ENCODE data around the gene GTF2A1L. TPM values are rescaled to one million over a fixed set of nuclear protein-coding genes. Genes with fewer than 3 reads are reported as not detected.

The GTF2A1L gene
- total RNA-seq, 2 experiments from 2014 or later: not detected

GRCh38 chr2:48719480-48720177, 102.0 kb downstream of the GTF2A1L start:
- POLR2A ChIA-PET: no interaction called here
- no peak overlapping the region for H3K27ac Mint-ChIP-seq
- H3K4me1 Mint-ChIP-seq: no peaks in the 10 kb centered on the region
- no peaks in the 10 kb centered on the region for H3K27me3 Mint-ChIP-seq
- H3K9me3 Mint-ChIP-seq: no peaks in the 10 kb centered on the region
- no peak overlapping the region for H3K4me3 Mint-ChIP-seq
- ATAC-seq (ENCODE audit: low read depth) (no peak), DNase-seq (no peak)
- H3K36me3 Mint-ChIP-seq: no peaks in the 10 kb centered on the region

DNA sequence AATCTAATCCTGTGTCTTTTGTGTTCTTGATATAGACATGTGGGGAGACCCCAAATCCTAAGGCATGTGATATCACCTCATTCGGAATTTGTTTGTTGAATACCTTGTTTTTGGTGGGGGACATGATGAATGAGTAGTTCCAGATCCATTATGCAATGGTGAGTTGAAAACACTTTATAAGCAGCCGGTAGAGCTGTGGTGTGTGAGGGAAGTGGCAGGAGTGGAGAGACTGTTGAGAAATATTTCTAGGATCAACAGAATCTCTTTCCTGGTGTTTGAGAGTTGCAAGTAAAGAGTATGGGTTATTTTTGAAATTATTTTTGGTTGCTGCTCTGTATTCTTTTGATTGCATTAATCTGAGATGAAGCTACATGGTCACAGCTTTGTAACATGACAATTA, 103.5 kb downstream of the GTF2A1L start:
- Mint-ChIP-seq H3K27me3 (no peaks in the 10 kb centered on the region), H3K4me3 (no peak overlapping the region), H3K27ac (no peak overlapping the region), H3K9me3 (no peaks in the 10 kb centered on the region), H3K36me3 (no peaks in the 10 kb centered on the region), H3K4me1 (no peaks in the 10 kb centered on the region)
- ATAC-seq (ENCODE audit: low read depth) (no peak), DNase-seq (no peak)
- POLR2A ChIA-PET: no interaction called here

DNA sequence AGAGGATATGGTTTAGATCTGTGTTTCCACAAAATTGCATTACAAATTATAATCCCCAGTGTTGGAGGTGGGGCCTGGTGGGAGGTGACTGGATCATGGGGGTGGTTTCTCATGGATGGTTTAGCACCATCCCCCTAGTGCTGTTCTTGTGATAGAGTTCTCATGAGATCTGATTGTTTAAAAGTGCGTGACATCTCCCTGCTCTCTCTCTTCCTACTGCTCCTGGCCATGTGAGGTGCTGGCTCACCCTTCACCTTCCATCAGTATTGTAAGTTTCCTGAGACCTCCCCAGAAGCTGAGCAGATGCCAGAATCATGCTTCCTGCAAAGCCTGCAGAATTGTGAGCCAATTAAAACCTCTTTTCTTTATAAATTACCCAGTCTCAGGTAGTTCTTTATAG, 104.7 kb downstream of the GTF2A1L start:
- H3K4me1 Mint-ChIP-seq: no peaks in the 10 kb centered on the region
- no peak for DNase-seq
- H3K36me3 Mint-ChIP-seq: no peaks in the 10 kb centered on the region
- ATAC-seq (ENCODE audit: low read depth): no peak
- H3K27ac Mint-ChIP-seq: no peak overlapping the region
- H3K4me3 Mint-ChIP-seq: no peak overlapping the region
- H3K27me3 Mint-ChIP-seq: no peaks in the 10 kb centered on the region
- POLR2A ChIA-PET: no interaction called here
- H3K9me3 Mint-ChIP-seq: no peaks in the 10 kb centered on the region

DNA sequence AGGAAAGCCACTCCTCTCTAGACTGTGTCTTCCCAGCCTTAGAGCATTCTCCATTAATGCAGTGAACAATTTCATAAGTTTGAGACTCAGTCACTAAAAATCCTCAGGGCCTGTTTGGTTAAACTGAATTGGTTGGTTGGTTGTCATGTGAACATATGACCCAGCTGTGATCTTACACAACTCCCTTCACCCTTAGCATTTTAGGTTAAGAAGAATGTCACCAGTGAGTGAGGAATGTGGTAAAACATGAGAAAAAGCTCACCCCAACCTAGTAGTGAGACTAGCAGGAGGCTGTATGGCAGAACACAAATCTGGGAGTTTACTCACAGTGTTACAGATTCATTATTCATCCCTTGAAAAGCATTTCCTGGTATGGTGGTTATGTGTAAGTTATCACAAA, 105.5 kb downstream of the GTF2A1L start:
- Mint-ChIP-seq H3K4me1 (no peaks in the 10 kb centered on the region), H3K4me3 (no peak overlapping the region), H3K36me3 (no peaks in the 10 kb centered on the region), H3K9me3 (no peaks in the 10 kb centered on the region), H3K27me3 (no peaks in the 10 kb centered on the region), H3K27ac (no peak overlapping the region)
- ATAC-seq (ENCODE audit: low read depth) (no peak), DNase-seq (no peak)
- POLR2A ChIA-PET: no interaction called here

DNA sequence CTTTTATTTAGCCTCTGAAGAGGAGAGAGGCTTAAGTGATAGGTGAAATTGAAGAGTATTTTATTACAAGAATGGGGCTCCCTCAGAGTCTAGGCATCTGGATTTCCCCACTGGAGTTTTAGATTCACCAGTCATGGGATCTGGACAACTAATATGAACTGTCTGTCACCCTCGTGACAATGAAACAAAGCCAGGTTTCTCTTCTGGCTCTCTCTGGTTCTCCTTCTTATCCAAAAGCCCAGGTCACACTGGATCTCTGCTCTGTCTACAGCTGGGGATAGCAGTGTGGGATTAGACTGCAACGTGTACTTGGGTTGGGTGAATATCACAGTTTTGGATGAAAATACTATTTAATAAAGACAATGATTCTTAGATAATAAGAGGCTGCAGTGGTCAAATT, 106.6 kb downstream of the GTF2A1L start:
- DNase-seq (no peak), ATAC-seq (ENCODE audit: low read depth) (no peak)
- no peaks in the 10 kb centered on the region for H3K36me3 Mint-ChIP-seq
- no peaks in the 10 kb centered on the region for H3K4me1 Mint-ChIP-seq
- no peaks in the 10 kb centered on the region for H3K27me3 Mint-ChIP-seq
- no peak overlapping the region for H3K27ac Mint-ChIP-seq
- H3K9me3 Mint-ChIP-seq: no peaks in the 10 kb centered on the region
- POLR2A ChIA-PET: no interaction called here
- no peak overlapping the region for H3K4me3 Mint-ChIP-seq

DNA sequence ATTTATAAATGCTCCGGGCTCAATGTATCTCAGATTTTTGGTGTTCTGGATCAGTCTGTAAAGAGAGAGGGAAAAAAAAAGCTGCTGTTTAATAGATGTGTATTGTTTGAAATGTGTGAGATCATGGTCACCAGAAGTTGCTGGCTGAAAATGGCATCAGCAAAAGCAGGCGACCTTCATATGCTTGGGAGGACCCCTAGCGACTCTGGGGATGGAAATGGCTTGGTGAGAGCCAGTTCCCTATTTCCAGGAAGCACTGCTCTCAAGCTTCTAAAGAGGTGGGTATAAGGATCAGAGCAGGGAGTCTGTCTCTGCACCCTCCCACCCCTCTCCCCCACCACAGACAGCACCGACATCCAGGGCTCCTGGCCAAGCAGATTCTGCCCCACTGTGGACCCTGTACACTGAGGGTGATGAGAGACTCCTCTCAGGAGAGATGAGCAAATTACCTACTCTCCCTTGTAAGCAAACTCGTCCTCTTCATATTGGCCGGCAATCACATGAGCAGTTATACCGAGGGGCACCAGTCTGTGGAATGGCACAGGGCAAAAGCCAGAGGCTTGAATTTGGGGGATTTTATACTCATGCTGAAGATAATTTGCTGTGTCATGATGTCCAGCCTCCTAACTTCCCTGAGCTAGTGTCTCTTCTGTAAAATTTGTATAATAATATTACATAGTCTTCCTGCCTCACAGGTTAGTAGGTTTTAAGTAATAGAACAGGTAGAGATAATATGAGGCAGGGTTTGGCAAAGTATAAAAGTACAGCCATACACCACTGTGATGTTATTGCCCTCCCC, 108.2 kb downstream of the GTF2A1L start:
- POLR2A ChIA-PET: no interaction called here
- DNase-seq (no peak), ATAC-seq (ENCODE audit: low read depth) (no peak)
- Mint-ChIP-seq H3K4me1 (no peaks in the 10 kb centered on the region), H3K36me3 (no peaks in the 10 kb centered on the region), H3K4me3 (no peak overlapping the region), H3K9me3 (no peaks in the 10 kb centered on the region), H3K27me3 (no peaks in the 10 kb centered on the region), H3K27ac (no peak overlapping the region)

- DNase-seq (no peak), ATAC-seq (ENCODE audit: low read depth) (no peak)
- Mint-ChIP-seq H3K36me3 (no peaks in the 10 kb centered on the region), H3K9me3 (no peaks in the 10 kb centered on the region), H3K4me1 (no peaks in the 10 kb centered on the region), H3K27ac (no peak overlapping the region), H3K4me3 (no peak overlapping the region), H3K27me3 (no peaks in the 10 kb centered on the region)
- POLR2A ChIA-PET: no interaction called here
Measured at GRCh38 chr2:48727560-48727959, 109.9 kb downstream of the GTF2A1L start.

- no peaks in the 10 kb centered on the region for H3K4me1 Mint-ChIP-seq
- no peak overlapping the region for H3K27ac Mint-ChIP-seq
- DNase-seq: no peak
- no peaks in the 10 kb centered on the region for H3K36me3 Mint-ChIP-seq
- H3K4me3 Mint-ChIP-seq: no peak overlapping the region
- POLR2A ChIA-PET: no interaction called here
- no peaks in the 10 kb centered on the region for H3K9me3 Mint-ChIP-seq
- ATAC-seq (ENCODE audit: low read depth): no peak
- H3K27me3 Mint-ChIP-seq: no peaks in the 10 kb centered on the region
Measured at GRCh38 chr2:48728295-48728694, 110.6 kb downstream of the GTF2A1L start.

DNA sequence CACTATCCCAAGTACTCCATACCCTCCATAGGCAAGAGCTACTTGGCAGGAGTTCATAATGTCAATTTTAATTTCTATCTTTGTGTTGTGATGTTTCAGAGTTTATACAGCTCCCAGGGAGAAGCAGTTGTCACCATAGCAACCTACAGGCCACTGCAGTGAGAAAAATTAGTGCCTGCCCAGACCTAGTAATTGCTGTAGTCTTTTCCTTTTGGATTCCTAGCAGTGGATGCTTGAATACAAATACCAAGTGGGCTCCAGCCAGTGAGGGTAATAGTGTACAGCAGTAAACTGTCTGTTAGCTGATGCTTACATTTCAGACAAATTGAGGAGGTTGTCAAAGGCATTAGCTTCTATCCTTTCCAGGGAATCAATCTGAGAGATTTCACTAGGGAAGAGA, 111.2 kb downstream of the GTF2A1L start:
- no peaks in the 10 kb centered on the region for H3K36me3 Mint-ChIP-seq
- no peak for ATAC-seq (ENCODE audit: low read depth)
- no peaks in the 10 kb centered on the region for H3K4me1 Mint-ChIP-seq
- H3K27ac Mint-ChIP-seq: no peak overlapping the region
- no peak for DNase-seq
- POLR2A ChIA-PET: no interaction called here
- no peak overlapping the region for H3K4me3 Mint-ChIP-seq
- no peaks in the 10 kb centered on the region for H3K27me3 Mint-ChIP-seq
- no peaks in the 10 kb centered on the region for H3K9me3 Mint-ChIP-seq

Other genes with a start within 250 kb of the GTF2A1L start
- gene PPP1R21, start 177.1 kb upstream of the GTF2A1L start, total RNA-seq: 10 to 100 TPM; 52.7 to 53.5 TPM
- 1 to 10 TPM; 2.4 to 2.7 TPM for gene STON1, start 87.7 kb upstream of the GTF2A1L start, total RNA-seq
- not detected for gene LHCGR, start 137.9 kb downstream of the GTF2A1L start, total RNA-seq

Data from activated naive CD8-positive, alpha-beta T cell treated with anti-CD3 and anti-CD28 coated beads, Interleukin-2, amount 10 ng/mL, durations not matched to agents 7 days and 5 days (primary cell).